Stromal cell of bone marrow (primary cell): ENCODE data around the gene KISS1R.
A peak's percentile ranks its signal among the peaks of the same experiment; 100 is the strongest.

Experiments
- DNase-seq: peaks from one replicate; pipeline ENCODE4 v3.0.0-alpha.2; 2012; ENCODE audit warnings: low read depth

KISS1R gene

DNA sequence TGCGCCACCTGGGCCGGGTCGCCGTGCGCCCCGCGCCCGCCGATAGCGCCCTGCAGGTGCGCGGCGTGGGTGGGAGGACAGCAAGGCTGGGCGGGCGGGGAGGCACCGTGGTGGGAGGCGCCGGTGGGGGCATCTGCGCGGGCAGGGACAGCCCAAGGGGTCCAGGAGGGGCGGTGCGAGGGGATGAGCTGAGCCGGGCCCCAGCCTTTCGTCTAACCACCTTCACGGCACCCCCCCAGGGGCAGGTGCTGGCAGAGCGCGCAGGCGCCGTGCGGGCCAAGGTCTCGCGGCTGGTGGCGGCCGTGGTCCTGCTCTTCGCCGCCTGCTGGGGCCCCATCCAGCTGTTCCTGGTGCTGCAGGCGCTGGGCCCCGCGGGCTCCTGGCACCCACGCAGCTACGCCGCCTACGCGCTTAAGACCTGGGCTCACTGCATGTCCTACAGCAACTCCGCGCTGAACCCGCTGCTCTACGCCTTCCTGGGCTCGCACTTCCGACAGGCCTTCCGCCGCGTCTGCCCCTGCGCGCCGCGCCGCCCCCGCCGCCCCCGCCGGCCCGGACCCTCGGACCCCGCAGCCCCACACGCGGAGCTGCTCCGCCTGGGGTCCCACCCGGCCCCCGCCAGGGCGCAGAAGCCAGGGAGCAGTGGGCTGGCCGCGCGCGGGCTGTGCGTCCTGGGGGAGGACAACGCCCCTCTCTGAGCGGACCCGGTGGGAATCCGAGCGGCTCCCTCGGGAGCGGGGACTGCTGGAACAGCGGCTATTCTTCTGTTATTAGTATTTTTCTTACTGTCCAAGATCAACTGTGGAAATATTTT is 3.1 kb downstream of the KISS1R start:
- DNase-seq, result no peak

- no peak for DNase-seq
Observed at GRCh38 chr19:924553-925086, 7.5 kb downstream of the KISS1R start.

DNA sequence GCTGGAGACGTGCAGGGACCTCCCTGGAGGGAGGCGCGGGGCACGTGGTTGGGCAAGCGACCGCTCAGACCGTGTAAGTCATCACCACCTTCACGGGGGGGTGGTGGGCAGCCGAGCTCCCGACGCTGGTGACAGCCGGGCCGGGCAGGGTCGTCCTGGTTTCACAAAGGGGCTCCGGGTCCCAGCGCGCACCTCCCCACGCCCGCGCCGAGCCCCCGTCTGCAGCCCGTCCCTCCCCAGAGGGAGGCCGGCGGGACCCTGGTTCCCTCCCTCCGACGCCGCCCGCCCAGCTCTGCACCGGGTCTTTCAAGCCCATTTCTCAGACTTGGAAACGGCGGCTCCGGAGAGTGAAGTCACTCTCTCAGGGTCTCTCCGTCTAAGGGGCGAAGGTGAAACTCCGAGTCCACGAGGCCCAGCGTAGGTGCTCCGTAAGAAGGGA is 8.0 kb downstream of the KISS1R start:
- no peak for DNase-seq

DNA sequence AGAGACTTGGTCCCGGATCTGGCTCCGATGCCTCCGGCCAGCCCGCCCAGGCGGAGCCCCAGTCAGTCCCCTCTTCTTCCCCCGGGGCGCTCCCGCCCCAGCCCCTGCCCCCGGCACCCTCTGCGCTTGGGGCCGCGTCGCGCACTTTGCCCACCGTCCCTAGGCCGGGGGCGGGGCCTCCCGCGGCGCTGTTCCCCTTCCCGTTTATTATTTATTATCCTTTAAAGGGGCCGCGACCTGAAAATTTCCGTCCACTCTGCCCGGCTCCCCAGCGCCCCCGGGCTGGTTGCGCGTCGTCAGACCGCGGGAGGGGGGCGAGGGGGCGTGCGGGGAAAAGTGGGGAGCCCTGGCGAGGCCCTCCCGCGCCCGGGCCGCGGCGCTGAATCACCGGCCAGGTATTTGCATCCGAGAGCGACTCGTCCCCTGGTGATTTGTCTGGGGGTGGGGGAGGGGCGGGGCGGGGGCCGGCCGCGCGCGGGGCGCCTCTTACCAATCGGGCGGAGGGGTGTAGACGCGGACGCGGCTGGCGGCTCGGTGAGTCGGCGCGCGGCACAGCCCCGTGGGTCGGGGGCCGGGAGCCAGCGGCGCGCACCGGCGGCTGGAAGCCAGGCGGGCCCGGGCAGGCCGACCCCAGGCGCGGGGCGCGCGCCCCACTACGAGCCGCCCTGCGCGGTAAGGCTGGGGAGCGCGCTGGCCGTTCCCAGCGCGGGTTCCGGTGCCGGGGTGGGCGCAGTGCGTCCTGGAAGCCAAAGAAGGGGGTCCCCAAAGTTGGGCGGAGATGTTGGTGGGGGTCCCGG is 8.6 kb downstream of the KISS1R start, which contains the start of gene ARID3A:
ARID3A (plus strand) TSS at position 510 of the 797 bp plus-strand sequence. CDS start 3,494 bp downstream, outside the sequence.
- DNase-seq, result peak; percentile 61

DNA sequence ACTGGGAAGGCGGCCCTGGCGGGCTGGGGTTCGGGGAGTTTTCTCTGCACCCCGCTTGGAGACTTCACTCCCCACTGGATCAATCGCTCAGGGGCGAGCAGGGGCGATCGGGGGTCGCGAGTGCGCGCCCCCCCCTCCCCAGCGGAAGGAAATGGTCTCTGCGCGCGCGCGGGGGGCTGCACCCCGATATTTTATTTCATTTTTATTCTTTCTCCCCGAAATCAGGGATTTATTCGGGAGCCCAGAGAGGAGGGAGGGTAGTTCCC is 9.1 kb downstream of the KISS1R start:
- no peak for DNase-seq

DNA sequence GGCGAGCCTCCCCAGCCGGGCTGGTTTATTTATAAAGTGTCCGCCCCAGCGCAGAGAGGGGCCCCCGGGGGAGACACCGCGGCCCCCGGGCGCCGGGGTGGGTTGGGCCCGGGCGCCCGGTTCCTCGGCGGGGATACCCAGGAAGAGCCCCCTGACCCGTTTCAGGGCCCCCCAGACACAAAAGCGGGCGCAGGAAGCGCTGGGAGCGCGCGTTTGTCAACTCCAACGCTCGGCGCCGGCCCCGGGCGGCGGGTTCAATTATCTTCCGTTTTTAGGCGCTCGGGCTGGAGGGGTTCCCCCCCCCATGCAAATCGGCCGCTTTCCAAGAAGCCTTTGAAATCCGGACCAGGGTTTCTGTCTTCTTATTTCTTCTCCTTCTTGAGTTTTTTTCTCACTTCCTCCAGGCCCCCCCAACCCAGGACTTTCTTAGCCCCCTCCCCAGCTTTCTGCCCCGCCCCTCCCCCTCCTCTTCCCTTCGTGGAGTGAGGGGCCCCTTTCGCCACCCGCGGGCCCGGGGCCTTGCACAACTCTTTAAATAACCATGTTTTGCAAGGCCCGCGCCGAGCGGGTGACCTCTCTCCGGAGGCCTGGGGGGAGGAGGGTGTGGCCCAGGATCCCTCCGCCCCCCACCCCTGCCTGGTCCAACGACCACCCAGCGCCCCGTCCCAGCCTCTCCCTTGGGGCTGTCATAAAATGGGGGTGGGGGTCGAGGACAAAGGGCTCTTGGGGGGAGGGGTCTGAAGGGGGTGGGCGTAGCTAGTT is 9.6 kb downstream of the KISS1R start:
- DNase-seq, result no peak

DNA sequence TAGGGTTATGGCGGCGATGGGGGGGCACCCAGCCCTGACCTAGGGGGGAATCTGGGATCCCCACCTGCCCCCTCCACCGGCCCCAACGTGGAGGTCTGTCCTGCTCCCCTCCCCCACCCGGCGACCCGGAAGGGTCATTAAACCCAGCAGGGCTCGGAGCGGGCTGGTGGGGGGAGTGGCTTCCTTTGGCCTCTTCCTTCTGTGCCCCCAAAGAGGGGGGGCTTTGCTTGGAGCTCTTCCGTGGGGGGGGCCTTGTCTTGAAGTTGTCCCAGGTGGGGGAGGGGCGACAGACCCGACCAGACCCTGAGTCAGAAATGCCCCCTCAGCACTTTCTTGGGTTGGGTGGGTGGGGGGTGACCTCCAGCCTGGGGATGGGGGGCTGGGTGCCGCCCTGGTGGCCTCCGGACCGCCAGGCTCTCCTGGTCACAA is 10.2 kb downstream of the KISS1R start:
- DNase-seq, result no peak

GRCh38 chr19:927780-928401 is 10.8 kb downstream of the KISS1R start:
- no peak for DNase-seq

GRCh38 chr19:928471-929202 is 11.5 kb downstream of the KISS1R start:
- DNase-seq, result no peak

GRCh38 chr19:929203-929890 is 12.2 kb downstream of the KISS1R start:
- no peak for DNase-seq

DNA sequence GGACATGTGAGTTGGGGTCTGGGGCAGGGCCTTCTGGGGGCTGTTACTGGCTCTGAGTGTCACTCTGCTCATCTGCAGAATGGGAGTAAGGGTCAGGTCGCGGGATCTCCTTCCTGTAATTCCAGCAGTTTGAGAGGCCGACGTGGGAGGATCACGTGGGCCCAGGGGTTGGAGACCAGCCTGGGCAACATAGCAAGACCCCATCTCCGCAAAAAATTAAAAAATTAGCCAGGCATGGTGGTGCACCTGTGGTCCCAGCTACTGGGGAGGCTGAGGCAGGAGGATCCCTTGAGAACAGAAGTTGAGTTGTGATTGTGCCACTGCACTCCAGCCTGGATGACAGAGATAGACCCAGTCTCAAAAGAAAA is 12.7 kb downstream of the KISS1R start:
- no peak for DNase-seq

GRCh38 chr19:931860-932647 is 14.9 kb downstream of the KISS1R start:
- DNase-seq, result no peak

DNA sequence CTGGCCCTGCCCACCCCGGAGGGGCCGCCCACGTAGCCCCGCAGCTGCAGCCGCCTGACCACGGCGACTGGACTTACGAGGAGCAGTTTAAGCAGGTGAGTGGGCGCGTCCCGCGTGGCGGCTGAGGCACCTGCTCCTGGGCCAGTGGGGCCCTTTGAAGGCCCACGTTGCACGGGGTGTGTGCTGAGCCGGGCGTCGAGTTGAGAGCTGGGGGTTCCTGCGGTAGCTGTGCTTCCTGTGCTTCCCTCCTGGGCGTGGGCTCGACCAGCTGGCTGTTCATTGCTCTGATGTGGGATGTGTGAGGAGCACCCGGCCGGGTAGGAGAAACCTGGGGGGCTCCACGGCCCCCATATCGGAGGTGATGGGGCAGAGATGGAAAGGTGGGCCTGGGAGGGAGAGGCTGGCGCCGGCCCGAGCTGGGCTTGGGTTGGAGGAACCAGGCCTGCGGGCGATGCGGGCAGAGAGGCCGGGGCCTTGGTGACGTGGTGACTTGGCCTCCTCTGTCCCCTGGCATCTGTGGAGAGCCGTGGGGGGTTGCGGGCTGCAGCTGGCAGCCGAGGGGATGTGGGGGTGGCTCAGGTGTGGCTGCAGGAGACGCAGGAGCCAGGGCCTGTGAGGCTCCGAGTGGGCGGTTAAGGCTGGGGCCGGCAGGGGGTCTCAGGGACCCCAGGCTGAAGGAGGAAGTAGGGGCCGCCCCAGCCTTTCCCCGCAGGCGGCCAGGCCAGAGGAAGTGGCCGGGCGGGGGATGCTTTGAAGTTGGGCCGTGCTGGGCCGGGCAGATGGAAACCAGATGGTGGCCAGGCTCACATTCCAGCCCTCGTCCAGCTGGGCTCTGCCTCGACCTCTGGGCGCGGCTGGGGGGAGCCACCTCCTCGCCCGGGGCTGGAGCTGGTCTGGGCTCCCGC is 15.8 kb downstream of the KISS1R start:
- DNase-seq, result peak; percentile 63

- DNase-seq, result no peak
Observed at GRCh38 chr19:933553-933882, 16.4 kb downstream of the KISS1R start.

DNA sequence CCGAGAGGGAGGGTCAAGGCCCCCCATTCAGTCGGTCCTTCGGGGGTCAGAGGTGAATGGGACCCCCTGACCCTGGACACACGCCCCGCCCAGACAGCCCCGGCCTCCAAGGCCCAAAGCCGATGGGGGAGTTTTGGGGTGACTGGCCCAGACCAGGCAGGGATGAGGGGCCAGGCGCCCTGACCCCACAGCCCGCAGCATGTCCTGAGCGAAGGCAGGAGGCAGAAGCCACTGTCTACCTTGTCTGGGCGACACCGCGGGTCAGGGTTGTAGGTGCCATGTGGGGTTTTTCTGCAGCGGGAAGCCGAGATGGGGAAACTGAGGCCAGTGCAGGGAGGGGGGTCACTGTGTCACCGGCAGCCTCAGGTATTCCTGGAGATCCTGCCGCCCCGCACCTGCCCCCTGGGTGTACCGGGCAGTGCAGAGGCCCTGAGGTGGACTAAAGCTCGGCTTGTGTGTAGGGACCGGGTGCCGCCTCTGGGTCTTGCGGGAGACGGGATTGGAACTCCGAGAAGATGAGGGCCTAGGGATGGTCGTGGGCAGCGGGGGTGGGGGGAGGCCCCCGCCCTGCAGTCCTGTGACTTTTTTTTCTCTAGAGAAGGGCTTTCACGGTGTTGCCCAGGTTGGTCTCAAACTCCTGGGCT is 17.2 kb downstream of the KISS1R start:
- no peak for DNase-seq

GRCh38 chr19:934865-935479 is 17.8 kb downstream of the KISS1R start:
- no peak for DNase-seq

GRCh38 chr19:936175-936546 is 19.0 kb downstream of the KISS1R start:
- no peak for DNase-seq

GRCh38 chr19:937259-937694 is 20.1 kb downstream of the KISS1R start:
- no peak for DNase-seq
